T-helper 2 cell treated with Interferon-gamma antibody and Interleukin-4, amounts not matched to agents 100 ng/mL and 5 ng/mL, for 36 hours (primary cell): ENCODE data around the gene MVK. TPM values are rescaled to one million over a fixed set of nuclear protein-coding genes. Genes with fewer than 3 reads are reported as not detected.

ENCODE experiments used
- intact Hi-C: fragments of 100-400 bp; cut with micrococcal nuclease; formaldehyde crosslinking; loops from one replicate; pipeline ENCODE4 v1.15.1; 2023
- total RNA-seq: library from RNA; stranded (reverse); gene quantifications from 2 replicates; pipeline ENCODE4 v1.2.3, GENCODE V29; 2022

The MVK gene
- total RNA-seq, 1 donor from 2014 or later = 15.6 TPM

DNA sequence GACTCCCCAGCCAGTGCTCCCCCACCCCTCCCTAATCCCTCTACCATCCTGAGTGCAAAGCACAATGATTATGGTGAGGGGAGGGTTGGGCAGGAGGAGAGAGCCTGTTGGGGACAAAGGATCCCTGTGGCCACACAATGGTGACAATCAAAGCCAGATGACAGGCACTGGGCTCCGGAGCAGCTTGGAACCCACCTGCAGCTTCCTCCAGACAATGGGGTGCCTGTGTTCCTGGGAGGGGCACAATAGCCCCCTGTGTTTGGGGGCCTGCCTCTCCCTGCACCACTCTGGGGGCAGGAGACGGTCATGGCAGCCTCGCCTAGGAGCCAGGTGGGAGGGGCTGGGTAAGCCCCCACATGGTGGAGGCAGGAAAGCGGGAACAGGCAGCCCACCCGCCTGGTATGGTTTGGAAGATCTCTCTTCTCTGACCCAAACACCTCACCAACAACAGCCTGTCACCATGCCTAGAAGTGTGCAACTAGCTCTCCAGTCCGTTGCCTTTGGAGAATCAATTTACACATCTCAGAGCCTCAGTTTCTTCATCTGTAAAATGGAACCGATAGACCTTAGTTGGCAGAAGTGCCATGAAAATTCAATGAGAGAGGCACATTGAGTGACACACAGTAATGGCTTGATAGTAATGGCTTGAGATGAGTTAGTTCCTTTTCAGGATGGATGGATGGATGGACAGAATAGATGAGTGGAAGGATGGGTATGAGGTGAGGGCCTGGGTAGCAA, 53.0 kb downstream of the MVK start:
- intact Hi-C loops = no loop called here

DNA sequence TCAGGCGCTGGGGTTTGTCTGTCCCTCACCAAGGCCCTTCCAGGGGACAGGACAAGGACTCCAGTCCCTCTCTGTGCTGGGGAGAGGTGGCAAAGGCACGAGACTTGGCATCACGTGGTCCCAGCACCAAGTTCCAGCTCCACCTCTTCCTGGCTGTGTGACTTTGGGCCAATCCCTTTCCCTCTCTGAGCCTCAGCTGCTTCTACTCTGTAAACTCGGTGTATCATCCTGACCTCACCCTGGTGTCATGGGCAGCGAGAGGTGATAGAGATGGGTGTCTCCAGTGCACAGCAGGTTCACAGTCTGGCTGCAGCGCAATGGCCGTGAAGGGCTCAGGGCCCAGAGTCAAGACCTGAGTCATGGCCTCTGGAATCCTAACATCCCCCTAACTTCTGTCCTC, 54.0 kb downstream of the MVK start:
- intact Hi-C loops = no loop called here

- intact Hi-C loops = no loop called here
Measured at GRCh38 chr12:109630107-109630506, 56.5 kb downstream of the MVK start.

DNA sequence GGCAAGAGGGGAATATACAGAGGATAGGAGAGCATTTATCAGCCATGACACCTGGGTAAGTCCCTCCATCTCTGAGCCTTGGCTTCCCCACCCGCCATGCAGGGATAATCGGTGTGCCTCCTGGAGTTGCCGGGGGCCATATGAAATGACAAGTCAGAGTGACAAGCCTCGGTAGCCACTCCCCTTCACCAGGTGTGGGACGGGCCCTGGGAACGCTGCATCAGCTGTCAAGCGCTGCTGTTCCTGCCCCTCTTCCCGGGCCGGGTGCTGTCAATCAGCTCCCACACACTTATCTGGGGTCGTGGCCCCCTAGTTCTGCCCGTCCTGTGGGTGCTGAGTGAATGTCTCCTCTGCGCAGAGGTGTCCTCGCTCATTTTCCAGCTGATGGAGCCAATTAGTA, 57.2 kb downstream of the MVK start:
- intact Hi-C loops = no loop called here

GRCh38 chr12:109631302-109631701, 57.7 kb downstream of the MVK start:
- intact Hi-C loops = no loop called here

GRCh38 chr12:109631751-109632150, 58.2 kb downstream of the MVK start:
- intact Hi-C loops = no loop called here

GRCh38 chr12:109632342-109632741, 58.7 kb downstream of the MVK start:
- intact Hi-C loops = no loop called here

DNA sequence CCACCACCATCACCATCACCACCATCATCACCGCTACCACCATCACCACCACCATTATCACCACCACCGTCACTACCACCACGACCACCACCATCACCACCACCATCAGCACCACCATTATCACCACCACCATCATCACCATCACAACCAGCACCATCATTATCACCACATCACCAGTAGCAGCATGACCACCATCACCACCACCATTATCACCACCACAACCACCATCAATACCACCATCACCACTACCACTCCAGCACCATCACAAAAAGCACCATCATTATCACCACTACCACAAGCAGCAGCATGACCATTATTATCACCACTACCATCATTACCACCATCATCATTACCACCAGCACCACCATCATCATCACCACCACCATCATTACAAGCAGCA, 62.1 kb downstream of the MVK start:
- intact Hi-C loops = no loop called here

DNA sequence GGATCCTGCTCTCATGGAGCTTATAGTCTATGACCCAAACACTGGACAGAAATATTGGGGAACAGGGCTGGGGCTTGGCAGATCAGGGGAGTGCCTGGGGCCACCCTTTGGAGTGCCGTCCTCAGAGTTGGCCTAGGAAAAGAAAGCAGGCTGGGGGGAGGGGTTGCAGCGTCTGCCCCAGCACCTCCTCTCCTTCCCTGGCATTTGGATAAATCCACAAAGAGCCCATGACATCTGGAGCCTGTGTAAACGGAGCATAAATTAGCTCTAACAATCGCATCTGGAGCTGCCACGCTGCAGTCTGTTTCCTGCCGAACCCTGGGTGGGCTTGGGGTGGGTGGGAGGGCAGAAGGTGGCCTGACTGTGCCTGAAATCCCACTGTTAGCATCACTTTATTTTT, 63.8 kb downstream of the MVK start:
- intact Hi-C loops = no loop called here

GRCh38 chr12:109637996-109638395, 64.4 kb downstream of the MVK start:
- intact Hi-C loops = no loop called here

- intact Hi-C loops = no loop called here
Measured at GRCh38 chr12:109638735-109639134, 65.1 kb downstream of the MVK start.

DNA sequence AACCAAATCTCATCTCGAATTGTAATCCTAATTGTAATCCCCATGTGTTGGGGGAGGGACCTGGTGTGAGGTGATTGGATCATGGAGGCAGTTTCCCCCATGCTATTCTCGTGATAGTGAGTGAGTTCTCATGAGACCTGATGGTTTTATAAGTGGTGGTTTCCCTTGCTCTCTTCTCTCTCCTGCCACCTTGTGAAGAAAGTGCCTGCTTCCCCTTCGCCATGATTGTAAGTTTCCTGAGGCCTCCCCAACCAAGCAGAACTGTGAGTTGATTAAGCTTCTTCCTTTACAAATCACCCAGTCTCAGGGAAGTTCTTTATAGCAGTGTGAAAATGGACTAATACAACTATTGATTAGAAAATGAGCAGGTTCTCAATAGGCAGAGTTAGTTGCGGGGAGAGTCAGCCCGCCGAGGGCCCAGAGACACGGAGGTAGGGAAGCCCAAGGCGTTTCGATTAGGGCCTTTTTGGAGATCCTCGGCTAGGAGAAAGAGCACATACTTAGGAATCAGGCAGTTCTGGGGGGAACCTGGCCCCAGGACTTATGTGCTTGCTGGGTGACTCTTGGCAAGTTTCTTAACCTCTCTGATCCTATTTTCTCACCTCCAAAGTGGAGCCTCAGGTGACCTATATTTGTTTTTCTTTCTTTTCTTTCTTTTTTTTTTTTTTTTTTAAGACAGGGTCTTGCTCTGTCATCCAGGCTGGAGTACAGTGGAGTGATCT, 65.7 kb downstream of the MVK start:
- intact Hi-C loops = no loop called here

DNA sequence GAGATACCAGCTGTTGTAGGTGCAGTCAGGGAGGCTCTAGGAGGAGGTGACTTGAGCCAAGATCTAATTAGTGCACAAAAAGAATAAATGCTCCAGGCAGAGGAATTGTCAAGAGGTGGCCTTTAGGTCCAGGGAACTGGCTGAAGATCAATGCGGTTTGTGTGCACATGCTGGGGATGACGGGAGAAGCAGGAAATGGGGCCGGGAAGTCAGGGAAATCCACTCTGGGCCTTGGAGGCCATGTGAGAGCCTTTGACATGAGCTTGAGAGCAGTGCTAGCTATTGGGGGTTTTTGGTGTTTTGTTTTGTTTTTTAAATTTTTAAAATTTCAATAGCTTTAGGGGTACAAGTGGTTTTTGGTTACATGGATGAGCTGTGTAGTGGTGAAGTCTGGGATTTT, 67.4 kb downstream of the MVK start:
- intact Hi-C loops = no loop called here

DNA sequence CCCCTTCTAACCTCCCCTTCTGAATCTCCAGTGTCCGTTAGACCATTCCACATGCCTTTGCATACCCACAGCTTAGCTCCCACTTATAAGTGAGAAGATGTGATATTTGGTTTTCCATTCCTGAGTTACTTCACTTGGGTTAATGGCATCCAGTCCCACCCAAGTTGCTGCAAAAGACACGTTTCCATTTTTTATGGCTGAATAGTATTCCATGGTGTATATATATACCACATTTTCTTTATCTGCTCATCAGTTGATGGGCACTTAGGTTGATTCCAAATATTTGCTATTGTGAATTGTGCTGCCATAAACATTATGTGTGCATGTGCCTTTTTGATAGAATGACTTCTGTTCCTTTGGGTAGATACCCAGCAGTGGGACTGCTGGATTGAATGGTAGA, 67.8 kb downstream of the MVK start:
- intact Hi-C loops = no loop called here

GRCh38 chr12:109642506-109643132, 69.0 kb downstream of the MVK start:
- intact Hi-C loops = no loop called here

DNA sequence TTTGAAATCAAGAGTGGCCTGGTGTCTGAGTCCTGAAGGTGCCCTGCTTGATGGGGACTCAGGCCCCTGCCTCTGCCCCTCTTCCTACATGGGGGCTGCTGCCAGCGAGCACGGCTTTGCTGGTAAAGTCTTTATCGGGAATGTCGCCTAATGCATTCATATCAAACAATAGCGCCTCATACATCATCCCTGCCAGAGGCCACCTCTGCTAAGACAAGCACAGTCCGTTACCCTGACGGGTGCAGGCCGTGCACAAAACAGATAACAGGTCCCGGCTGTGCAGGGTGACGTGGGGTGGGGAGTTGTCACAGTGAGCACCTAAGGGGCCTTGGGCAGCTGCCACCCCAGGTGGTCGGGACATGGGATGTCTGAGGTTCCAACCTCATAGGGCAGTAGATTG, 71.6 kb downstream of the MVK start:
- intact Hi-C loops = no loop called here

DNA sequence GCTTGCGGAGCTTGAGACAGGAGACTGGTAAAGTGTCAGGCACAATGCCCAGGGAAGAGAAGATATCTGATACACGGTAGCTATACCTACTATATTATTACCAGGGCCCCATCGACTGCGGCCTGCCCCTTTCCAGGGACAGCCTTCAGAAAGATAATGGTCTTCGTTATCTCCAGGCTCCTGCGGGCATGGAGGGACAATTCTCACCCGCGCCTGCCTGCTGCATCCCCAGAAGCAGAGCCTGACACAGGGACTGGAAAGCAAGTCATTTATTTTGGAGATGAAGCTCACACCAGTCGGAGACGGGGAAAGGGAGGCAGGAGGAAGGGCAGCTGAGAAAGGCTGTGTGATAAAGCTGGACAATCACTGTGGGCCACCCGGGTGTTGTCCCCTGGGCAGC, 72.1 kb downstream of the MVK start:
- intact Hi-C loops = no loop called here

Other genes with a start within 250 kb of the MVK start
- not detected in 2 replicates for gene MYO1H, start 225.9 kb upstream of the MVK start, total RNA-seq
- gene KCTD10, start 96.5 kb upstream of the MVK start, total RNA-seq = 32.3 and 36.5 TPM in 2 replicates
- 30.2 and 34.6 TPM in 2 replicates for gene UBE3B, start 96.2 kb upstream of the MVK start, total RNA-seq
- 32.2 and 36.2 TPM in 2 replicates for gene MMAB, start 290 bp upstream of the MVK start, total RNA-seq
- gene FAM222A, start 140.0 kb downstream of the MVK start, total RNA-seq = 1.1 and 1.4 TPM in 2 replicates